Body of pancreas (tissue), 4 donors: ENCODE data around the gene FOSB.

Source experiments
- CTCF ChIP-seq, 7 experiments: fragments of 450-650 bp in 4 of 7; fragments of 200-600 bp in 3 of 7; sonication (generic) in 3 of 7; IDR thresholded peaks; one replicate each; pipeline ENCODE4 v1.5.1; 2016 to 2019; ENCODE audit warnings: antibody characterized with exemption in 7 of 7
- POLR2A ChIP-seq, 3 donors: fragments of 450-650 bp; IDR thresholded peaks; one replicate each; pipeline ENCODE4 v1.6.1; 2016; ENCODE audit warnings: antibody characterized with exemption in 3 of 3, mild to moderate bottlenecking in 2 of 3

GRCh38 chr19:45511074-45511473 lies 43.3 kb downstream of the FOSB start:
- TF ChIP-seq CTCF (IDR thresholded peaks at IDR 0.05) (no peak), POLR2A (IDR thresholded peaks at IDR 0.05) (no peak)
